H1 (cell line): ENCODE results near the gene DUOX1.

Source experiments
- EZH2 ChIP-seq: fragments of 200-600 bp; sonication (generic); IDR thresholded peaks from 2 replicates; pipeline ENCODE4 v1.7.1; 2012; ENCODE audit warnings: low read depth, mild to moderate bottlenecking, moderate library complexity, low read length, inconsistent platforms; ENCODE audit not compliant: severe bottlenecking
- USF2 ChIP-seq: IDR thresholded peaks from 2 replicates; pipeline ENCODE4 v1.6.1; 2011; ENCODE audit warnings: low read length, improper control_type of control experiment

GRCh38 chr15:45205192-45205591 lies 75.4 kb downstream of the DUOX1 start:
- TF ChIP-seq EZH2 (no peak), USF2 (no peak)
